ENCODE measurements around the gene TMEM178B.

TMEM178B gene

GRCh38 chr7:141513720-141514119 lies 439.9 kb downstream of the TMEM178B start:
- Histone ChIP-seq H3K4me3 (IDR thresholded peaks at IDR 0.05; ENCODE audit: insufficient read depth, low read depth, low read length) (no peak overlapping the region), H3K36me3 (ENCODE audit: insufficient read depth) (no peaks in the 10 kb centered on the region), H3K4me2 (no peak overlapping the region), H3K79me2 (ENCODE audit: insufficient read depth, low read depth) (no peaks in the 10 kb centered on the region), H3K4me1 (ENCODE audit: low read depth, poor library complexity, severe bottlenecking) (peaks cover 14% of the 10 kb centered on the region), H3K27me3 (ENCODE audit: insufficient read depth, low read depth) (no peaks in the 10 kb centered on the region), H4K20me1 (ENCODE audit: insufficient read depth) (no peaks in the 10 kb centered on the region), H3K9ac (no peak overlapping the region), H3K27ac (no peak overlapping the region), H2AFZ (ENCODE audit: low read depth) (no peak overlapping the region)
- no peak for TF ChIP-seq CTCF (conservative IDR thresholded peaks at IDR 0.05; ENCODE audit: low read depth, low read length)

GRCh38 chr7:141515941-141516340 lies 442.1 kb downstream of the TMEM178B start:
- no peaks in the 10 kb centered on the region for H3K79me2 ChIP-seq (ENCODE audit: insufficient read depth, low read depth)
- no peak overlapping the region for H3K4me3 ChIP-seq (IDR thresholded peaks at IDR 0.05; ENCODE audit: insufficient read depth, low read depth, low read length)
- no peaks in the 10 kb centered on the region for H3K27me3 ChIP-seq (ENCODE audit: insufficient read depth, low read depth)
- H3K4me1 ChIP-seq (ENCODE audit: low read depth, poor library complexity, severe bottlenecking): peaks cover 36% of the 10 kb centered on the region
- H3K4me2 ChIP-seq: no peak overlapping the region
- no peak overlapping the region for H3K9ac ChIP-seq
- H2AFZ ChIP-seq (ENCODE audit: low read depth): no peak overlapping the region
- H3K27ac ChIP-seq: no peak overlapping the region
- TF ChIP-seq CTCF (conservative IDR thresholded peaks at IDR 0.05; ENCODE audit: low read depth, low read length): no peak
- no peaks in the 10 kb centered on the region for H3K36me3 ChIP-seq (ENCODE audit: insufficient read depth)
- H4K20me1 ChIP-seq (ENCODE audit: insufficient read depth): no peaks in the 10 kb centered on the region

GRCh38 chr7:141519623-141520022 lies 445.8 kb downstream of the TMEM178B start:
- TF ChIP-seq CTCF (conservative IDR thresholded peaks at IDR 0.05; ENCODE audit: low read depth, low read length): no peak
- Histone ChIP-seq H3K36me3 (ENCODE audit: insufficient read depth) (no peaks in the 10 kb centered on the region), H2AFZ (ENCODE audit: low read depth) (peak overlapping the region; percentile 24; the same call in 1 of the 2 replicates), H4K20me1 (ENCODE audit: insufficient read depth) (no peaks in the 10 kb centered on the region), H3K4me1 (ENCODE audit: low read depth, poor library complexity, severe bottlenecking) (peaks cover 67% of the 10 kb centered on the region), H3K4me2 (peak overlapping the region; percentile 90), H3K4me3 (IDR thresholded peaks at IDR 0.05; ENCODE audit: insufficient read depth, low read depth, low read length) (no peak overlapping the region), H3K79me2 (ENCODE audit: insufficient read depth, low read depth) (no peaks in the 10 kb centered on the region), H3K9ac (peak overlapping the region; percentile 2; the same call in 1 of the 2 replicates), H3K27me3 (ENCODE audit: insufficient read depth, low read depth) (no peaks in the 10 kb centered on the region), H3K27ac (peak overlapping the region; percentile 61)

GRCh38 chr7:141522657-141523342 lies 448.9 kb downstream of the TMEM178B start:
- no peaks in the 10 kb centered on the region for H3K79me2 ChIP-seq (ENCODE audit: insufficient read depth, low read depth)
- no peaks in the 10 kb centered on the region for H3K36me3 ChIP-seq (ENCODE audit: insufficient read depth)
- H3K4me1 ChIP-seq (ENCODE audit: low read depth, poor library complexity, severe bottlenecking): peaks cover 70% of the 10 kb centered on the region
- H4K20me1 ChIP-seq (ENCODE audit: insufficient read depth): no peaks in the 10 kb centered on the region
- no peaks in the 10 kb centered on the region for H3K27me3 ChIP-seq (ENCODE audit: insufficient read depth, low read depth)
- no peak overlapping the region for H3K4me3 ChIP-seq (IDR thresholded peaks at IDR 0.05; ENCODE audit: insufficient read depth, low read depth, low read length)
- H3K4me2 ChIP-seq: peak overlapping the region; percentile 48; the same call in 1 of the 2 replicates
- peak overlapping the region; percentile 3; the same call in 1 of the 2 replicates for H3K27ac ChIP-seq
- no peak overlapping the region for H3K9ac ChIP-seq
- TF ChIP-seq CTCF (conservative IDR thresholded peaks at IDR 0.05; ENCODE audit: low read depth, low read length): no peak
- no peak overlapping the region for H2AFZ ChIP-seq (ENCODE audit: low read depth)
